NAMALWA (cell line): ENCODE measurements around the gene DQX1.

Source experiments
- DNase-seq: peaks from one replicate; pipeline ENCODE4 v3.0.0-alpha.2; 2015; ENCODE audit warnings: low spot score

DQX1 gene

DNA sequence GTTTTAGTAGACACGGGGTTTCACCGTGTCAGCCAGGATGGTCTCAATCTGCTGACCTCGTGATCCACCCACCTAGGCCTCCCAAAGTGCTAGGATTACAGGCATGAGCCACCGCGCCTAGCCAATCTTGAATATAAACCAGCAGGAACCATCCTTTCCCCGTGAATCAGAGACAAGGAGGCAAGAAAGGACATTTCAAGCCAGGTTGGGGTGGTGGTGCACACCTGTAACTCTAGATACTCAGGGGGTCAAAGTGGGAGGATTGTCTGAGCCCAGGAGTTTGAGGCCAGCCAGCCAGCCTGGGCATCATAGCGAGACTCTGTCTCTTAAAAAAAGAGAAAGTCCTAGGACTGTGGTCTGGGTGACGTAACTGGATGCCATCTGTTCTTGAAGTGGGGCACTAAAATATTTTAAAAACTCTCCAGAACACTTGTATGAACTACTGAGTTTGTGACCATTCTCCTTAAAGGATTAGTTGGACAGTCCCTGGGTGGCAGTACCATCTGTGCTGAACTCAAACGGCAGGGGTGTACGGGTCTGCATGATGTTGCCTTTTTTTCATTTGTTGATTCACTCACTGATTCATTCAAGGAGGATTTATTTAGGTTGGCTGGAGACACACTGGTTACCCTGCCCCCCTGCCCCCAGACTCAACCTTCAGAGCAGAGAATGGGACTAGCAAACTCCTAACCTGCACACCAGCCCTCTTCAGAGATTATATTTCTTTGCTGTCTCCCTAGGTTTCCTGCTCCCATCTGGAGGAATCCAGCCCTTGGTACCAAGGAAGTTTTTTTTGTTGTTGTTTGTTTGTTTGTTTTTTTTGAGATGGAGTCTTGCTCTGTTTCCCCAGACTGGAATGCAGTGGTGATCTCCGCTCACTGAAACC lies 14.7 kb downstream of the DQX1 start:
- no peak for DNase-seq

DNA sequence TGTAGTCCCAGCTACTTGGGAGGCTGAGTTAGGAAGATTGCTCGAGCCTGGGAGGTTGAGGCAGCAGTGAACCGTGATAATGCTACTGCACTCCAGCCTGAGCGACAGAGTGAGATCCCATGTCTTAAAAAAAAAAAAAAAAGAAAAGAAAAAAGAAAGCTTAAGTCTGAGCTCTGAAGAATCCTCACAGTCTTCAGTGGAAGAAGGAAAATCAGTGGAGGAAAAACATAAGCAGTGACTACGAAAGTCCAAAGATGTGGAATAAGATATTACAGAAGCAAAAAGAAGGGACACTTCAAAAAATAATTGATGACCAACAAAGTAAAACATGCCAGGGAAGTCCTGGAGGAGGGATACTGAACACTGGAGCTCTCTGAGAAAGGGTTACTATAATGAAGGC lies 15.8 kb downstream of the DQX1 start:
- DNase-seq: no peak

DNA sequence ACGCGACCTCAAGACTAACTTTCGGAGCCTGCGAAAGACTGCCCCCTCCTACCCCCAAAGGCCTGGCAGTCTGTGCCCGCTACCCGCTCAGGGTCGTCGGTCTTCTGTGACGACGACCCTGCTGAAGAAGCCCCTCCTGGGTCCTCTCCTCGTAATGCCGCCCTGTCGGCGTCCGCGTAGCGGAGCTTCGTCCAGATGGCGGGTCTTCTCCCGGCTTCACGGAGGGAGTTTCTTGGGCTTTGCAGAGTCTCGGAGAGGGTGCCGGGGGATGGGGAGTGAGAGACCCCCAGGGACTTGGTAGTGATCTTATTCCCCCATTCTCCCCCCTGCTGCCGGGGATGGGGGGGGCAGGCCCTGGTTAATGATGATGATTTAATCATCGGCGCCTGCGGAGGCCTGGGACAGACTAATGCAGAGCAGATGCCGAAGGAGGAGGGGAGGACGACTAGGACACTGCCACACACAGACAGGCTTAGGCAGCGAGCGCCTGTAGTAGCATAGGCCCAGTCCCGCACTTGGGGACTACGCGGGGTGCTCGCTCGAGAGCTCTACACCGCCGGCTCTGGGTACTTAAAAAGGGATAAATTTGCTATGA lies 18.0 kb downstream of the DQX1 start:
- peak; percentile 35 for DNase-seq

DNA sequence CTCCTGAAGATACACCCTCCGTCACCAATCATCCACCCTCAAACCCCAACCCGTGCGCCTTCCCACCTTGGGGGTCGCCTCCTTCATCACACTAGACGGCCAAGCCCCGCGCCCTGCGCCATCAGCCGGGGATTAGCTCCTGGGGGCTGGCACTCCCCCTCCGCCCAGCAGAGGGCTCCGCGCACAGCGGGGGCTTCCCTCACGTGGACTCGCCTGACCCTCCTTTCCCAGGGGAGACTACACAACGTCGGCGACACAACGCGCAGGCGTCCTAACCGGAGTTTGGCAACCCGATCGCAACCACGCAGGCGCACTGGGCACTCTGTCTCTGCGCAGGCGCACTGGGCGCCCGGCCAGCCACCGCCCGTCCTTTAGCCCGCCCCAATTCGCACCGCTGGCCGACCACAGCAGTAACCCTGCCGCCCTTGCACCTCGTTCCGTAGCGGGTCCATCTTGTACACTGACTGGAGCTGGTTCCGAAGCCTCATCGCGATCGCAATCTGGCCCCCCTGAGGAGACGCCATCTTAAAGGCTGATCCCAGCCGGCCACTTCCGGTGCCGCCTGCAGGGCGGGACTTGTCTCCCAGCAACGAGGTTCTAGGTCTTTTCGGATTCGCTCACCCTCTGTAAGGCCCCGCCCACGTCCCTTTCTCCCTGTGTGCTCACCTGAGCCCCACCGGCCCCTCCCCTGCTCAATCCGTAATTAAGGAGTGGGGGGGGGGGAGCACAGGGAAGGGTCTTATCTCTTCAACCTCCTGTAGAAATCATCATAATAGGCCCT lies 18.7 kb downstream of the DQX1 start, which contains the start of gene PCGF1:
PCGF1 (minus strand) TSS at position 551 of the 781 bp plus-strand sequence; CDS start at position 524, 27 bp downstream.
- DNase-seq: peak; percentile 98

DNA sequence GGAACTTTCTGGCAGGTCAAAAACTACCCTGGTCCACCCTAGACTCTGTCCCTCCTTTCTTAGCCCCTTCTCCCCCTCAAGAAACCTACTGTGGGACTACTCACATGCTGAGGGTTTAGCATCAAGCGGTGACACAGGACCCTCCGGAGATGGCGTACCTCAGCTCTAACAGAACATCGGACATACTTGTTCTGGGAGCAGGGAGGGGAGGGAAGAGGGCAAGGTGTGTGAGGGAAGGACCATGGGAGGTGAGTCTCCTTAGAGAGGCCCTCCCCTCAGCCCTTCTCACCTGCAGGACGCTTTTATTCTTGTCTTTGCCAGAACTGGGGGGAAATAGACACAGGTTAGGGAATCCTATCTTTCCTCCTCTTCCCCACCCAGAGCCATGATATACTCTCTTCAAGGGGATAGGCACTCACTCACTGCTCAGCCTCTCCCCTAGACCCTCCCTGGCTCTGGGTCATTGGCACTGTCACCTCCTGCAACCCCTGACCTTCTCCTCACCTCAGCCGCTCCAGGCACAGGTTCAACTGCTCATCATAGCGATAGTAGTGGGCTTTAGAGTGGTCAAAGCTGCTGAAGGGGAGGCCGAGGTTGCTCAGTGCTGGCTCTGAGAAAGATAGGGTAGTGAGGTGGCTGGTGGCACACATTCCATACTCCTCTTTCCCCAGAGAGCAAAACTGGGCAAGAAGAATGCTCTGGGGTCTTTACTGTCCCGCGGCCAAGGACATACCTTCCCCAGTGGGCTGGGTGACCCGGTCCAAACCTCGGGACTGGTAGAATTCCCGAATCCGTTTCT lies 20.4 kb downstream of the DQX1 start:
- no peak for DNase-seq

DNA sequence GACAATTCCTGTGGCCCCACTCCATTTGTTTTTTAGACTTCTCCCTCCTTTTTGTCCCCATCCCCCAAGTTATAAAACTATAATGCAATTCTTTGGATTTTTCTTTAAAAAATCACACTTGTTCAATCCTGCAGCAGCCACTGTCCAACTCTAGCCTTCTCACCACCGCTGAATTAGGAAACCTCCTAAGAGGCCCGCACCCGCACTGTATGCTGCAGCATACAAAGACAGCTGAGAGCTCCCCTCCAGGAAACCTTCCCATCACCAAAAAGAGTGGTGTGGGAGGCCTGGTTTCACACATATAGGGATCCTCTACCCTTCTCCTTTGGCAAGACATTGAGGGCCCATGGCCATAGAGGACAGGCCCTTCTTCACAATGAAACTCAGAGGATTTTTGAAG lies 21.4 kb downstream of the DQX1 start:
- DNase-seq: no peak

DNA sequence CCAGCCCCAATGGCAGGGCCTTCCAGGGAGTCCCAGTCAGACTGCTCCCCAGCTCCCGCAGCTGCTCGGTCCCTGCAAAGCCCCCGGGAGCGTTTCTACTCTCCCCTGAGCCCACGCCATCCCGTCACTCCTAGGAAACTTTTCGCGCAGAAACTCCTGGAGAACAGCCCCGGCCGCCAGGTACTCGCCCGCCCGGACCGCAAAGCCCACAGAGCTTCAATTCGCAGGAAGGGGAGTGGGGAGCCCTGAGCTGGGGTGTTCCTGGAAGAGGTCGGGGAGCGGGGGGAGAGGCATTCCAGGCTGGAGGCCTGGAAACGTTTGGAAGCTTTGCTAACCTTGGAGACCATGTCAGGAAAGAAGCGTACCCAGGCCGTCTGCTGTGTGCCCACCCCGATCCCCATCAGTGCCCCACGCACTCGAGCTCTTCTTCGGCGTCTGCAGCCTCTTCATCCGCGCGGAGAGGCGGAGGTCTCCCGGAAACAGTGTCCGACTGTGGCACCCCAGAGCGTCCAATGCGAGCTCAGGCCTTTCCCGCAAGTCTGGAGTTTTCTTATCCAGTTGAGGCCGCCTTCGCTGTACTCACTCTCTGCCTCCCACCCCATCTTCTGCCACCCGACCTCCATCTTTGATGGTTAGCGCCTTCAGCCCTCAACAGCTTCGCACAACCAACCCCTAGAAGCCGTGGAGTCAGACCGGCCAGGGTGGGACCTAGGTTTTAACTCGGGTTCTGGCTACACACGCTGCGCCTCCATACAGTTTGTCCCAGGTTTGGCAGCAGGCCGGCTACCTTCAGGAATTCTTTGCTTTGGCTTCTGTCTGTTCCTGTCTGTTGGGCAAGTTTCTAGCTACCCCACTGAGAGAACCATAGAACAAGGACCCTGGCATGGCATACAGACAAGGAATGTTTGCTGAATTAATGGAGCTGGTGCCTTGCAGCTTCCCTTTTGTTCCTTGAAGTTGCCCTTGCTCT lies 22.2 kb downstream of the DQX1 start:
- no peak for DNase-seq

DNA sequence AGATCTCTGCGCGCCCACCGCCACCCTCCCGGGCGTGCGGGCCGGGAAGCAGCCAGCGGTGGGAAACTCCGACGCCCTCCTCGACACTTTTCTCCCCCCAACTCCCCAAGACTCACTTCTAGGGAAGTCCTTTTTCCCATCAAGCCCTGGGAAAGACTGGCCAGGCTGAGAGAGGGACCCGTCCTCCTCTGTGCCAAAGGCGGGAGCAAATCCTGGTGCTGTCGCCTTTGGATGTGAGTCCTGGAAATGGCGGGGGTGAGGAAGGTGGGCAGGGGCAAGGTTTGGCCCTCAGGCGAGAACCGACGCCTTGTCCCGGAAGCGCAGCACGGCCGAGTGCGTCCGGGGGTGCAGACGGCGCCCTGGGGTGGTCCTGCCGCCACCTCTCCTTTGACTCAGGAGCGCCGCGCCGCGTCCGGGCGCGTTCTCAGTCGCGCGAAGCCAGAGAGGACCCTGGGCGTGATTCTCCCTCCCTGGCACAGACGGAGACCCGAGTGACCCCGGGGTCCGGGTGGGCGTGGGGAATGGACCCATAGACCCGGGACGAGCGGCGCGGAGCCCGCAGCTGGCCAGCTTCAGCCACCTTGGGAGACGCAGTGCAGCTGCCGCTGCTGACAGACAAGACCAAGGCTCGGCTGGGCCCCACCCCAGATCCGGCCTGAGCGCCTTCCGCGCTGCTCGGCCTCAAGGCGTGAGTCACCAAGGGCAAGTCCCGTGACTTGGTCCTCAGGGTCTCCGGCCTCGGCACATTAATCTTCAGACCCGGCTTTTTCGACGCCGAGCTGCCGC lies 23.1 kb downstream of the DQX1 start:
- DNase-seq: no peak

DNA sequence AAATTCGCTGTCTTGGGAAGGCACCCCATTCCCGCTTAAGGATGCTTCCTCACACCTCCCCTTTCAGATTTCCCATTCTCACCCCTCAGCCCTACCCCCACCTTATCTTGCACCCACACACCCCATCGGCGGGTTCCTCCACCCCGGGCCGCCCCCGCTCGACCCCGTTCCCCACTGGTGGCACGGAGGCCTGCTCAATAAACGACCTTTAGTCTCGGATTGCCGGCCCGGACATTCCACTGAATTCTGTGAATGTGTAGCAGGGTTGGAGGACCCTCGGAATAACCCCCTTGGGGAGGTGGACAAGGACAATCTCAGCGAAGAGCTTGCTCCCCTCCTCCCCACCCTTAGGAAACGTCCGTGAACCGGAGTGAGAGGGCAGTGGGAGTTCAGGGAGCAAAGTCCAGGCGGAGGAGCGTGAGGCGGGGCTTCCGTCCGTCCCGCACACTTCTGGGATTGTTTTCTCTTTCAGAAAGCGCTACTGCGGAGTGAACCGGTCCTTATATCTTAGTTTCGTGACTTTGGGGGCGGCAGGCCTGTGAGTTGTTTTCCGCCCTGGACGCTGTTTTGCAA lies 23.8 kb downstream of the DQX1 start:
- no peak for DNase-seq

DNA sequence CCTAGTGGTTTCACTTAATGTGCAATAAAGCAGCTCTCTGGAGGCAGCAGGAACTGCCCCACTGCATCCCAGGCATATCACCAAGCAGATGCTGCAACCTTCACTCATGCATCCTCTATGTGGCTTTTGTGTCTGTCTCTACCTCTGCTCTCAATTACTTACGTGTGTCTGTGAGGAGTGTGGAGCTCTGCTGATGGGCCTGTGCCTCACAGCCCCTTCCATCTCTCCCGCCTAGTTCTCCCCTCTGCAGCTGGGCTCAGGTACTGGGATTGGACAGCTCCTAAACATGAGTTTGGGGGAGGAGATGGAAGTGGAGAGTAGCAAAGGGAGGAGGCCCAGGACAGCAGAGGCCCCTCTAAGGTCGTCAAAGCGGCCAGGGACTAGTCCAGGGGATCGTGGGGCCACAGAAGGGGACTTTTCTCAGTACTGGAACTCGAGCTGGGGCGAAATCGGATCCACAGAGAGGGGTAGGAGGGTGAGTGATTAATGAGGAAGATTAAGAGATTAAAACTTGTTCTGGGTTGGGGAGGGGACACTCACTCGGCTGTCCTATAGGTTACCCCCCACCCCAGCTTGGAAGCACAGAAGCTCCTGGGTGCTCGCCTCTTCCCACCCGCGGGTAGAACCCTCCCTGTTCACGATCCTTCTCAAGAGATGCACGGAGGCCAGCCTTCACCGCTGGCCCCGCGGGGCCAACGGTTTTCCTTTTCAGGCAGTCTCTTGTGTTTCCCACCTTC lies 24.5 kb downstream of the DQX1 start:
- DNase-seq: peak; percentile 23

DNA sequence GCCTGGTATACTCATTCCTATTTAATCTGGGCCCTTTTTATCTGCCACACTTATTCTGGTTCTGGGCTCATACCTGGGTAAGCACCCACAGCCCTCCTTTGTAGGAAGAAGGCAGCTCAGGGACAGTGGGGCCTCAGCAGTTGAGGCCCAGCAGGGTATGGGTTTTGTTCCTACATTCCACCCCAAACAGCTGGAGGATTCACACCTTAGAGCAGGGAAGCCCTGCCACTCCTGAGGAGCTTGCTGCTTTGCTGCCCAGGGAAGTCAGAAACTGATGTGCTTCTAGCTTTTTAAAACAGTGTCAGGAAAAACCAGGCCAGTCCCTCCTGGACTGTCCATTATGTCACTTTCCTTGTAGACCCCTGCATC lies 25.5 kb downstream of the DQX1 start:
- DNase-seq: no peak

DNA sequence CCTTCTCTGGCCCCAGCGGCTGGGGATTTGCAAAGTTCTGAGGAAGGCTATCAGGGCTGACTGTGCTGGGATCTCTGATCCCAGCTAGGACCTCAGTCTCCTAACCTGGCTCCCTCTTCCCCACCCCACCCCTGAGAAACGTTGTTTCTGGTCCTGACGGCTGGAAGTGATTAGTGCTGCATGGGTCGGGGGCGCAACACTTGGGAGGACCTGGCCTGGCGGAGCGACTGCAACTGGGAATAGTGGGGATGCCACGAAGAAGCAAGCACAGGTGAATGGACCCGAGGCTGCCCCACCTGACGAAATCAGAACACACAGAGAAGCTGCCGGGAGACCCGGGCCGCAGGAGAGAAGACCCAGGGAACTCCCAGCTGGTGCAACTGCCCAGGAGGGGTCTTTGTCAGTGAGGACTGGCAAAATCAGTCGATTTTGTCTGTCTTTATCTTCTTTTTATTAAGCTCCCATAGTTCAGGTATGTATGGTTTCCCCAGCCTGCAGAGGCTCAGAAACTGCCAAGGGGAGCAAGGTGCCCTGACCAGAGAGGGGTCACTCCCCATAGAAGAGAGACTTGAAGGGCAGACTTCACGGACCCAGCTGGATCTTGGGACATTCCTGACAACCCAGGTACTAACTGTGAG lies 26.0 kb downstream of the DQX1 start:
- no peak for DNase-seq

DNA sequence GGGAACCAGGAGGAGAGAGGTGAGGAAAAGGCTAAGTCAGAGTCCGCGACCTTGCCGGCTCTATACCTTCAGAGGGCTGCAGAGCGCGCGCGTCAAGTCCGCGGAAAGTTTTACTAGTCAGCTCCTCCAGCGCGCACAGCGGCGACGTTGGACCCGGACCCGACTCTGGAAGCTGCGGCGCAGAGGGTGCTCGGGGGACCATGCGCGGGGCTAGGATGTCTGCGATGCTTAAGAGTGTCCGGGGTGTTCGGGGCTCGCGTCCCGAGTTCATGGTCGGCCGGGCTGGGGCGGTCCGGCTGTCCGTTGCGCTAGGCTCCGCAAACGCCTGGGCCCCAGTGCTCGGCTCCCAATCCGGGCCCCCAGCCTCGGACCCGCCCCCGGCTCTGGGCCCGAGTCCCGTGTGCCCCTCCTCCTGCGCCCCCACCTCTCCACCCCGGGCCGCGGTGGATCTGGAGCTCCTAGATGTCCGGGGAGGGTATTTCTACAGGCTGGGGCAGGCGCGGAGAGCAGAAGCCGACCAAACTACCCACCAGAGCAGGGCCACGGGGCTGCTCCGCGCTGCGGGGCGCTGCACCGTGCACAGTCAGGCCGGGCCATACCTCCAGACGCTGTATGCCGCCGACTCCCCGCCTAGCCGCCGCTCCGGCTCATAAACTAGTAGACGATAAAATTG lies 26.6 kb downstream of the DQX1 start, which contains the start of gene LBX2:
LBX2 (minus strand) TSS at position 337 of the 673 bp plus-strand sequence; CDS start at position 271, 66 bp downstream.
- no peak for DNase-seq

DNA sequence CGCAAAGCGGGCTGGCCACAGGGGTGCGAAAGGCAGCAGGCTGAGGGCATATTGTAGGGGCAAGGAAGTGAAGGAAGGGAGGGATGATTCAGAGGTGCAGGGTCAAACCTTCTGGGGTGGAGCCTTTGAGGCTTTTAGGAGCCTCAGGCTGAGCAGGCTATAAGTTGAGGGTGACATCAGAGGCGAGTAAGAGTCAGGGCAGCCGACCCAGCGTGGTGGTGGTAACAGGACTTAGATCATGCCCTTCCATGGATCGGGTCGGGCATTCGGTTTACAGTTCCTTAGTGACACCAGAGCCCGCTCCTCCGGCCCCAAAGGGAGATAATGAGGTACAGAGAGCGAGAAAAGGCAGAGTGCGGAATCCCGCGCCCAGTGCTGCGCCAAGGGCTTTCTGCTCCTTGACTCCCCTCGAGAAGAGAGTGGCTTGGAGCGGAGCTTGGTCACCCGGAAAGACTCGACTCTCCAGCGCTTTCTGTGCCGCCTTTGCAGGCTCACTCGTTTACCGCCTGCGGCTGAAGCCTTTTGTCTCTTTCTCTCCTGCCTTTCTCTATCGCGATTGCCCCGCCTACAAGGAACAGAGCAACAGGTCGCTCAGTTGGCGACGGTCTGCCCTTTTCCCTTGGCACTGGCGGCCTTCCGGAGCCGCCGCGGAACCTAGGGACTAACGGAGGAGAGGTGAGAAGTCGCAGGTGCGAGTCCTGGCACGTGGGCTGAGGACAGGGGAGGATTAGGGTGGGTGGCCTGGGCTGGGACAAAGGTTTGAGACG lies 27.3 kb downstream of the DQX1 start:
- no peak for DNase-seq

DNA sequence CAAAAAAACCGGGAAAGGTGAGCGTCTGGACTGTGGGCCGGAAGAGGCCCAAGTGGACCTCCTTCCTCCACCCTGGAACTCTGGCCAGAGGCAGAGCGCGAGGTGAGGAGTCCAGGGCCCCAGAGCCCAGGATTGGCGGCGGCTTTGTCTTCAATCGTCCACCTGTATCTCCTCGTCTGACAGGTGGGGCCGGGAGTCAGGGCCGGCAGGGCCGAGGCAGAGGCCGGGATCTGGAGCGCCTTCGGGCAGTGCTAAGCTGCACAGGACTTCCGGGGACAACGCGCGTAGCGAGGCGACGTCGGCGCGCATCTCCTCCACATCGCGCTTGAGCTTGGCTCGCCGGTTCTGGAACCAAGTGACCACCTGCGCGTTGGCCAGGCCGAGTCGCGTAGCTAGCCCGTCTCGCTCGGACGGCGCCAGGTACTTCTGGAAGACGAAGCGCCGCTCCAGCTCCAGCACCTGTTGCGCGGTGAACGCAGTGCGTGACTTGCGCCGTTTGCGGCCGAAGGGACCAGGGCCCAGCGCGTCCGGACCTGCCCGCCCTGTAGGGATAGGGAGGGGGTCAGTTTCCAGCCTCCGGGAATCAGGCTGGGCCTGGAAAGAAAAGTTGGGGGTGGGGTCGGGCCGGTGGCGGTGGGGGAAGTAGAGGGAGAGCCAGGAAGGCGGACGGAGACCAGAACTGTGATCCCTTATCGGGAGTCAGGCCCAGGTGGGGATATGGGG lies 28.1 kb downstream of the DQX1 start:
- no peak for DNase-seq
